BLaER1 treated with 17β-estradiol and CSF1 and Interleukin-3, amounts not matched to agents 10 nM and 100 nM (cell line): Measurements from ENCODE around the gene TMC1.
"Not testable (repeated sequence)": the region's sequence is repeated elsewhere in the genome, so short reads cannot be mapped to it uniquely, and the experiment has no call there.

Source experiments
- H3K27ac ChIP-seq, 11 experiments: shearing (Covaris generic); formaldehyde crosslinking; 2 replicates each; pipeline ENCODE4 v1.8.1; 2022
- H3K27me3 ChIP-seq, 11 experiments: shearing (Covaris generic); formaldehyde crosslinking; 2 replicates each; pipeline ENCODE4 v1.8.1; 2022
- H3K36me3 ChIP-seq, 11 experiments: shearing (Covaris generic); formaldehyde crosslinking; 2 replicates each; pipeline ENCODE4 v1.8.1; 2022
- H3K4me1 ChIP-seq, 10 experiments: shearing (Covaris generic); formaldehyde crosslinking; 2 replicates each; pipeline ENCODE4 v1.8.1; 2022
- H3K4me2 ChIP-seq, 11 experiments: shearing (Covaris generic); formaldehyde crosslinking; 2 replicates each; pipeline ENCODE4 v1.8.1; 2022
- H3K4me3 ChIP-seq, 10 experiments: shearing (Covaris generic); formaldehyde crosslinking; 2 replicates each; pipeline ENCODE4 v1.8.1; 2022
- H3K9ac ChIP-seq, 11 experiments: shearing (Covaris generic); formaldehyde crosslinking; 2 replicates each; pipeline ENCODE4 v1.8.1; 2022
- H3K9me3 ChIP-seq, 11 experiments: shearing (Covaris generic); formaldehyde crosslinking; replicated peaks in 1 of 11; 2 replicates each; pipeline ENCODE4 v1.8.1; 2022
- H4K20me1 ChIP-seq, 11 experiments: shearing (Covaris generic); formaldehyde crosslinking; 2 replicates each; pipeline ENCODE4 v1.8.1; 2022
- Cebpa-rat ChIP-seq, 11 experiments: shearing (Covaris generic); IDR thresholded peaks; 2 replicates each; pipeline ENCODE4 v1.8.1; 2022

TMC1 gene

GRCh38 chr9:72537011-72537545 is 15.7 kb downstream of the TMC1 start:
- H3K27ac ChIP-seq: no peak overlapping the region
- no peaks in the 10 kb centered on the region for H3K27me3 ChIP-seq
- no peak overlapping the region for H3K4me2 ChIP-seq
- peaks cover 0 to 9% (median 0%) of the 10 kb centered on the region in 10 experiments; a peak in 3 of 20 replicates for H3K4me1 ChIP-seq
- H3K9me3 ChIP-seq: peaks cover 9 to 18% (median 14%) of the 10 kb centered on the region in 11 experiments; a peak in 21 of 22 replicates
- no peak overlapping the region for H3K9ac ChIP-seq
- H3K36me3 ChIP-seq: 0 out of 22 replicates have a peak, but pooled peaks cover 0 to 5% (median 0%) of the 10 kb centered on the region in 11 experiments
- TF ChIP-seq Cebpa-rat (IDR thresholded peaks at IDR 0.05): no peak
- no peaks in the 10 kb centered on the region for H4K20me1 ChIP-seq
- H3K4me3 ChIP-seq: no peak overlapping the region

- no peak for TF ChIP-seq Cebpa-rat (IDR thresholded peaks at IDR 0.05)
- no peak overlapping the region for H3K27ac ChIP-seq
- 0 out of 22 replicates have a peak, but pooled peaks cover 0 to 5% (median 0%) of the 10 kb centered on the region in 11 experiments for H3K36me3 ChIP-seq
- no peaks in the 10 kb centered on the region for H3K27me3 ChIP-seq
- peaks cover 9 to 18% (median 14%) of the 10 kb centered on the region in 11 experiments; a peak in 21 of 22 replicates for H3K9me3 ChIP-seq
- peaks cover 0 to 14% (median 0%) of the 10 kb centered on the region in 10 experiments; a peak in 3 of 20 replicates for H3K4me1 ChIP-seq
- no peak overlapping the region for H3K4me2 ChIP-seq
- no peak overlapping the region for H3K4me3 ChIP-seq
- H4K20me1 ChIP-seq: no peaks in the 10 kb centered on the region
- H3K9ac ChIP-seq: no peak overlapping the region
Measured at GRCh38 chr9:72537671-72538070, 16.3 kb downstream of the TMC1 start.

GRCh38 chr9:72538921-72539702 is 17.7 kb downstream of the TMC1 start:
- Histone ChIP-seq H3K4me2 (no peak overlapping the region), H3K4me1 (peaks cover 0 to 18% (median 0%) of the 10 kb centered on the region in 10 experiments; a peak in 3 of 20 replicates), H3K4me3 (no peak overlapping the region), H3K9me3 (peaks cover 9 to 18% (median 14%) of the 10 kb centered on the region in 11 experiments; a peak in 21 of 22 replicates), H3K27me3 (no peaks in the 10 kb centered on the region), H4K20me1 (no peaks in the 10 kb centered on the region), H3K27ac (no peak overlapping the region), H3K9ac (no peak overlapping the region), H3K36me3 (0 out of 22 replicates have a peak, but pooled peaks cover 0 to 5% (median 0%) of the 10 kb centered on the region in 11 experiments)
- TF ChIP-seq Cebpa-rat (IDR thresholded peaks at IDR 0.05): no peak

- Histone ChIP-seq H4K20me1 (no peaks in the 10 kb centered on the region), H3K4me2 (no peak overlapping the region), H3K4me3 (no peak overlapping the region), H3K4me1 (peaks cover 0 to 18% (median 0%) of the 10 kb centered on the region in 10 experiments; a peak in 3 of 20 replicates), H3K9ac (no peak overlapping the region), H3K9me3 (peaks cover 9 to 18% (median 14%) of the 10 kb centered on the region in 11 experiments; a peak in 21 of 22 replicates), H3K27ac (no peak overlapping the region), H3K36me3 (0 out of 22 replicates have a peak, but pooled peaks cover 0 to 5% (median 0%) of the 10 kb centered on the region in 11 experiments), H3K27me3 (no peaks in the 10 kb centered on the region)
- TF ChIP-seq Cebpa-rat (IDR thresholded peaks at IDR 0.05): no peak
Measured at GRCh38 chr9:72539824-72540347, 18.5 kb downstream of the TMC1 start.

GRCh38 chr9:72540348-72540873 is 19.0 kb downstream of the TMC1 start:
- Histone ChIP-seq H3K4me2 (no peak overlapping the region), H3K9ac (no peak overlapping the region)
- TF ChIP-seq Cebpa-rat (IDR thresholded peaks at IDR 0.05): no peak

GRCh38 chr9:72542537-72542833 is 21.1 kb downstream of the TMC1 start:
- H3K27me3 ChIP-seq, H4K20me1 ChIP-seq, H3K9me3 ChIP-seq, H3K4me2 ChIP-seq, H3K9ac ChIP-seq, H3K36me3 ChIP-seq, H3K27ac ChIP-seq, H3K4me3 ChIP-seq: not testable (repeated sequence)
- peaks cover 0 to 18% (median 0%) of the 10 kb centered on the region in 10 experiments; a peak in 3 of 20 replicates for H3K4me1 ChIP-seq

More at GRCh38 chr9:72540348-72540873, 19.0 kb downstream of the TMC1 start:
- peaks cover 0 to 18% (median 0%) of the 10 kb centered on the region in 10 experiments; a peak in 3 of 20 replicates for H3K4me1 ChIP-seq
- 0 out of 22 replicates have a peak, but pooled peaks cover 0 to 5% (median 0%) of the 10 kb centered on the region in 11 experiments for H3K36me3 ChIP-seq
- H4K20me1 ChIP-seq: no peaks in the 10 kb centered on the region
- peaks cover 9 to 18% (median 14%) of the 10 kb centered on the region in 11 experiments; a peak in 21 of 22 replicates for H3K9me3 ChIP-seq
- no peaks in the 10 kb centered on the region for H3K27me3 ChIP-seq
- H3K27ac ChIP-seq: no peak overlapping the region
- no peak overlapping the region for H3K4me3 ChIP-seq

- Histone ChIP-seq H3K4me3 (no peak overlapping the region), H3K9me3 (peaks cover 0 to 1% (median 0%) of the 10 kb centered on the region in 11 experiments; a peak in 2 of 22 replicates), H3K4me2 (no peak overlapping the region), H3K9ac (no peak overlapping the region), H3K36me3 (no peaks in the 10 kb centered on the region), H3K4me1 (peaks cover 0 to 18% (median 0%) of the 10 kb centered on the region in 10 experiments; a peak in 3 of 20 replicates), H4K20me1 (no peaks in the 10 kb centered on the region), H3K27ac (no peak overlapping the region), H3K27me3 (no peaks in the 10 kb centered on the region)
- no peak for TF ChIP-seq Cebpa-rat (IDR thresholded peaks at IDR 0.05)
Measured at GRCh38 chr9:72542917-72543316, 21.5 kb downstream of the TMC1 start.

- Histone ChIP-seq H3K27ac (no peak overlapping the region), H3K4me2 (no peak overlapping the region), H3K9me3 (no peaks in the 10 kb centered on the region), H3K27me3 (no peaks in the 10 kb centered on the region), H3K4me1 (no peaks in the 10 kb centered on the region), H4K20me1 (no peaks in the 10 kb centered on the region), H3K4me3 (no peak overlapping the region), H3K36me3 (no peaks in the 10 kb centered on the region), H3K9ac (no peak overlapping the region)
- no peak for TF ChIP-seq Cebpa-rat (IDR thresholded peaks at IDR 0.05)
Measured at GRCh38 chr9:72551306-72551705, 29.9 kb downstream of the TMC1 start.

- Histone ChIP-seq H3K36me3 (no peaks in the 10 kb centered on the region), H3K4me3 (no peak overlapping the region), H4K20me1 (no peaks in the 10 kb centered on the region), H3K4me1 (peaks cover 0 to under 1% (median 0%) of the 10 kb centered on the region in 10 experiments; a peak in 2 of 20 replicates), H3K9me3 (no peaks in the 10 kb centered on the region), H3K4me2 (no peak overlapping the region), H3K27me3 (no peaks in the 10 kb centered on the region), H3K27ac (no peak overlapping the region), H3K9ac (no peak overlapping the region)
- no peak for TF ChIP-seq Cebpa-rat (IDR thresholded peaks at IDR 0.05)
Measured at GRCh38 chr9:72552356-72552755, 30.9 kb downstream of the TMC1 start.
